NCI-H1417 (cell line): ENCODE measurements around the gene ALG3.
"Not testable (repeated sequence)": the region's sequence is repeated elsewhere in the genome, so short reads cannot be mapped to it uniquely, and the experiment has no call there.

ENCODE experiments used
- DNase-seq, 3 experiments: peaks; one replicate each; lab custom pipeline; 2025; lab: John Stamatoyannopoulos, UW

Gene ALG3

DNA sequence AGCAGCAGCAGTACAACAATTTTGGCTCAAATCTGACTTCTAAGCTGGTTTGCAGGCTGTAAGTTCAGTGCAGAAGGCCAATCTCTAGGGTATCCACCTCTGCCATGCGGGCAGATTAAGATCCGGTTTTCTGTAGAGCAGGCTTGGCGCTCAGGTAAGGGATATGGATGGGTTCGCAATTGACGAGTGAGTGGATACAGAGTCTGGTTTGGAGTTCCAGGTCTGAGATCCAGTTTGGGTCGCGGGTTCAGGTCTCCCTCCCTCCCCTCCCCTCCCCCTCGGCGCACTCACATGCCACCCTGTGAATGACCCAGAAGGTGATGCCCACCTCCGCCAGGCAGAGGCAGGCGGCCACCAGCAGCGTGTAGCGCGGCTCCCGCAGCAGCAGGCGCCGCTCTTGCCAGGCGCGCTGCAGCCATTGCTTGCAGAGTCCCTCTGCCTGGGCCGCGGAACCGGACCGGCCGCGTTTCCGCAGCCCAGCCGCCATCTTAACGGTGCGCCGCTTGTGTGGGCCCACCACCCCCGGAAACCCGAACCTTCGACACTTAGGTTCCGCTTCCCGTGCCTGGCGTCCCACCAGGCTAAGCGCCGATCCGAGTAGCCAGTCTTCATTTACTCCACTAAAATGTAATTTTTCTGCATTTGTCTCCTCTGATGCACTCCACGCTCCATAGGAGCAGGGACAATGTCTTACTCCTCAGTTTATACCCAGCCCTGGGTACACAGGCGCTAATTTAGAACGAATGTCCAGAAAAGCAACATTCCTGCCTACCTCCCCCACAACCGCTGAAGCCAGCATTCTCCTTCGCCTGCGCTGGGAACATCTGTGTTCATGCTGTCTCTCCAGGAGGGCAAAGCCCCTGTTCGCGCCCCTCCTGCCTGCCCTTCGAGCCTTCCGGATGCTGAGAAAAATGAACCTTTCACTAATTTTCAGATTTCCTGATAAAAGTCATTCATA, at the start of gene ALG3:
Gene ALG3, minus strand, starts transcription at position 509 of the 958 bp plus-strand sequence. Its CDS starts 22 bp downstream, at position 487.
- DNase-seq, result peak; percentile 91 to 94 (median 91)

DNA sequence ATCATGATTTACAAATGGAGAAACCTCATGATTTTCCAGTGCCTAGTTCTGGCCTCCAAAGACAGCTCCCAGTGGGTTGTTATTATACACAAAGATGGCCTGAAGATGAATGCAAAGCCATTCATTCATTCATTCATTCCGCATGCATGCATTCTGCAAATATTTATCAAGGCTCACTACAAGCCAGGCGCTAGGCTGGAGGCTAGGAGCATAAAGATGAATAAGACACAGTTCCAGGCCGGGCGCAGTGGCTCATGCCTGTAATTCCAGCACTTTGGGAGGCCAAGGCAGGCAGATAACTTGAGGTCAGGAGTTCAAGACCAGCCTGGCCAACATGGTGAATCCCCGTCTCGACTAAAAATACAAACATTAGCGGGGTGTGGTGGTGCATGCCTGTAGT, 47.9 kb upstream of the ALG3 start:
- DNase-seq, result no peak

DNA sequence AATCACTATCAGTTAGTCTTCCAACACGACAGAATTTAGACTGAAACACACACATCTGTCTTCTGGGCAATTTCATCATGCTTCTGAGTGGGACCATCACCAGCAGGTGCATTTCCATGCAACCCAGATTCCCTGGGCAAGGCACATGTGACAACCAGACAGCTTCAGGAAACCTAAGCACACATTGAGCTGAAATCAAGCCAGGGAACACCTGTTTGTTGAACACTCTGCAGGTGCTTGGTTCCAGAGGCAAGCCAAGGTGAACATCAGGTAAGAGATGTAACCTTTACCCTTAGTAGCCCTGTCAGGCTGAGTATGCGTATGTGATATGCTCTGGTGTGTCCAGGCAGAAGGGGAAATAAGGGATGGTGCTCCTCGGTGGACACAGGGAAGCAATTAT, 47.0 kb upstream of the ALG3 start:
- DNase-seq, result peak in 1 of 3 experiments; percentile 22

DNA sequence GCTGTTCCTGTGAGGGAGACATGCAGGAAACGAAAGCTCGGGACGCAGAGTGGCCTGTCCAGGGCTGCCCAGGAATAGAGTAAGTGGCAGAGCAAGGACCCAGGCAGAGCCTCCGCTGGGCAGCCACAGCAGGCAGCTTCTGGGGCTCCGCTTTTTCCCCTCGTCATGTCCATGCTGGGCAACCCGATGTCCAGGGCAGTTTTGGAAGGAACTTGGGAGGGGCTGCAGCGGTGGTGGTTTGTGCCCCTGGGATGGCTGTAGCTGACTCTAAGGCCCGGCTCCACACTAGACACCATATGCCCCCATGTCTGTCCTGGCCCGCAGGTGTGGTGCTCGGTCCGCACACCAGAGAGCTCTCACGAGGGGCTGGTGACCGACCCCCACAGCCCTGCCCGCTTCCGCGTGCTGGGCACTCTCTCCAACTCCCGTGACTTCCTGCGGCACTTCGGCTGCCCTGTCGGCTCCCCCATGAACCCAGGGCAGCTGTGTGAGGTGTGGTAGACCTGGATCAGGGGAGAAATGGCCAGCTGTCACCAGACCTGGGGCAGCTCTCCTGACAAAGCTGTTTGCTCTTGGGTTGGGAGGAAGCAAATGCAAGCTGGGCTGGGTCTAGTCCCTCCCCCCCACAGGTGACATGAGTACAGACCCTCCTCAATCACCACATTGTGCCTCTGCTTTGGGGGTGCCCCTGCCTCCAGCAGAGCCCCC, 43.1 kb upstream of the ALG3 start:
- DNase-seq, result no peak

DNA sequence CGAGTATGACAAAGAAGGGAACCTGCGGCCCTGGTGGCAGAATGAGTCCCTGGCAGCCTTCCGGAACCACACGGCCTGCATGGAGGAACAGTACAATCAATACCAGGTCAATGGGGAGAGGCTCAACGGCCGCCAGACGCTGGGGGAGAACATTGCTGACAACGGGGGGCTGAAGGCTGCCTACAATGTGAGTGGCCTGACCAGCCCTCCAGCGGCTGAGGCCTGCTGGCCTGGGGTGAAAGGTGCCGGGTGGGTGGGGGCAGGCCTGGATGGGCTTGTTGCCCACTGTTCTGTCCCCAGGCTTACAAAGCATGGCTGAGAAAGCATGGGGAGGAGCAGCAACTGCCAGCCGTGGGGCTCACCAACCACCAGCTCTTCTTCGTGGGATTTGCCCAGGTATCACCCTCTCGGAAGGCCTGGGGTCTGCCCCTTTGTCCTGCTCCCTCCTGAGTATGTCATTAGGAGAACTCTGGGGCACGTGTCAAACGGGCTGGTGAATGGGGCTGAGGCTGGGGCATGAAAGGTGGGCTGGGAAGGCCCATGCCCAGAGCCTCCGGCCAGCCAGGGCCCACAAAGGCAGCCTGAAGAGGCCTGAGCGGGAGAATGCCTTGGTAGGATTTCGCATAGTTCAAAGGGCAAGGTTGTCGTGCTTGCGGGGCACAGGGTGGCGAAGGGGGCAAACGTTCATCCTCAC, 42.4 kb upstream of the ALG3 start:
- DNase-seq, result no peak

DNA sequence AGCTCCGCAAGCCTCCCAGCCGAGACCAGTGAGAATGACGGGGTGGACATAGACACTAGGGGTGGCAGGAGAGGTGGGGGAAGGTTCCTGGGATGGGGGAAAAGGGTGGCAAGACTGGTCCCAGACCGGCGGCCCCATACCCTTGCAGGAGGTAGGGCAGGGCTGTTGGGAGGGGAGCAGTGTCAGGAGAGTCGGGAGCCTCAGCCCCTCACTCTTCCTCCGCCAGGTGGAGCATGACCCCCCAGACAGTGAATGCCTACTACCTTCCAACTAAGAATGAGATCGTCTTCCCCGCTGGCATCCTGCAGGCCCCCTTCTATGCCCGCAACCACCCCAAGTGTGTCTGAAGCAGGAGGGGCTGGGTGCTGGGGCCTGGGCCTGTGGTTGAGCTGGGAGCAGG, 41.6 kb upstream of the ALG3 start:
- DNase-seq, result no peak

DNA sequence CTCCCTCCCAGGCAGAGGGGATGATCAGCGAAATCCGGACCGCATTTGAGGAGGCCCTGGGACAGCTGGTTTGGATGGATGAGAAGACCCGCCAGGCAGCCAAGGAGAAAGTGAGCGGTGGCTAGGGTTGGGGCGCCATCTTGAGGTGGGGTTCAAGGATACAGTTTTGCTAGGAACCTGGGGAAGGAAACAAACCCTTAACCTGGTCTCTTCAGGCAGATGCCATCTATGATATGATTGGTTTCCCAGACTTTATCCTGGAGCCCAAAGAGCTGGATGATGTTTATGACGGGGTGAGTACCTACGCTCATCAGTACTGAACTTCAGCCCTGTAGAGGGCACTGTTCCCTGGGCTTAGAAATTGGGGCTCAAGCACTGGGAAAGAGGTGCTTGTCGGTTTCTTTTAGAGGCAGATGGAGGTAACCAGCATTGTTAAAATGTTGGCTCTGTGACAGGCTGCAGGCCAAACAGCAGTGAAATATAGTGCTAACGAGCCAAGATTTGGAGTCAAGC, 40.7 kb upstream of the ALG3 start:
- peak; percentile 57 to 80 (median 61) for DNase-seq

DNA sequence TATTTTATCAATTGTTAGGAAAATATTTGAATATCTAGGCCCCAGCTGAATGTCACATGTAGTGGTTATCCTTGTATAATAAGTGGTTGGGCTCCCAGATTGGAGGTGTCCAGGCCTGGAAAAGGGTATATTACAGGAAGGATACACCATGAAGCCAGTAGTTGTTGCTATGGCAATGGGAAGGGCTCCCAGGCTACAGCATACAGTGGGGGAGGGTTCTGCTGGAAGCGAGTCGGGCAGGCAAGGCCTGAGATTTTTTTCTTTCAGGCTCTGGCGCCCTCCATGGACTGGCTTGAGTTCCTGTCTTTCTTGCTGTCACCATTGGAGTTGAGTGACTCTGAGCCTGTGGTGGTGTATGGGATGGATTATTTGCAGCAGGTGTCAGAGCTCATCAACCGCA, 35.9 kb upstream of the ALG3 start:
- peak; percentile 53 to 95 (median 86) for DNase-seq

DNA sequence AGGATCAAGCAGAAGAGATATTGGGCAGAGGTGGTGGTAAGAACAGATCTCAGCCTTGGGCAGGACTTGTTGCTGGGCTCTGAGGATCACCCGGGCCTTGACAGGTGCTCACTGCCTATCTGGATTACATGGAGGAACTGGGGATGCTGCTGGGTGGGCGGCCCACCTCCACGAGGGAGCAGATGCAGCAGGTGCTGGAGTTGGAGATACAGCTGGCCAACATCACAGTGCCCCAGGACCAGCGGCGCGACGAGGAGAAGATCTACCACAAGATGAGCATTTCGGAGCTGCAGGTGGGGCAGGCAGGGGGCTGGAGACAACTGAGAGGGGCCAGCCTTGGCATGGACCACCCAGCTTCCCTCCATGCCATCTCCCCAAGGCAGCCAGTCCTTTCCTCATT, 34.9 kb upstream of the ALG3 start:
- no peak for DNase-seq

DNA sequence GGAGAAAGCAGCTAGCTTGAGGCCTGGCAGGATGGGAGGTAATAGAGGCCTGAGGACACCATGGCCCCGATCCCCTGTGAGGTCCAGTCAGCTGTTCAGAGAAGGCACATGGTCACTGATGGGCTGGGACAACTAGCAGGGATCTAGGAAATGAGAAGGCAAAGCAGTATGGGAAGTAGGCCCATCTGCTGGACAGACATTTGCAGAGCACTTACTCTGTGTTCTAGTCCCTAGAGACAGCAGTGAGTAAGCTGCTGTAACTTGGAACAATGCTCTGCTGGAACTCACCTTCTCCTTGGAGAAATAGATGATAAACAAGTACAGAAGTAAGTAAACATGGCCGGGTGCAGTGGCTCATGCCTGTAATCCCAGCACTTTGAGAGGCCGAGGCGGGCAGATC, 34.2 kb upstream of the ALG3 start:
- no peak for DNase-seq

DNA sequence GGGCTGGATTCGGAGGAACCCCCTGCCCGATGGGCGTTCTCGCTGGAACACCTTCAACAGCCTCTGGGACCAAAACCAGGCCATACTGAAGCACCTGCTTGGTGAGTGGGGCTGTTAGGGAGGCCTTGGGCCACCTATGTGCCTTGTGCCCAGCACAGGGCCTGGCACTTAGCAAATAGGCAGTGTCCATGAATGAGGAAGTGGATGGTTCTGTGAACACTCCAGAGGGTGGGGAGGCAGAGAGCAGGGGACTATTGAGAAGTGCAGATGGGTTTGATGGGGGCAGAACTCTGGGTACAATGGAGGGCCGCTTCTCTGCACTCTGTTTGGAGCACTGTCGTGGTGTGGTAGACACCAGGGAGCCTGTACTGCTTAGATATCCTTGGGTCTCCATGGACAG, 28.6 kb upstream of the ALG3 start:
- no peak for DNase-seq

DNA sequence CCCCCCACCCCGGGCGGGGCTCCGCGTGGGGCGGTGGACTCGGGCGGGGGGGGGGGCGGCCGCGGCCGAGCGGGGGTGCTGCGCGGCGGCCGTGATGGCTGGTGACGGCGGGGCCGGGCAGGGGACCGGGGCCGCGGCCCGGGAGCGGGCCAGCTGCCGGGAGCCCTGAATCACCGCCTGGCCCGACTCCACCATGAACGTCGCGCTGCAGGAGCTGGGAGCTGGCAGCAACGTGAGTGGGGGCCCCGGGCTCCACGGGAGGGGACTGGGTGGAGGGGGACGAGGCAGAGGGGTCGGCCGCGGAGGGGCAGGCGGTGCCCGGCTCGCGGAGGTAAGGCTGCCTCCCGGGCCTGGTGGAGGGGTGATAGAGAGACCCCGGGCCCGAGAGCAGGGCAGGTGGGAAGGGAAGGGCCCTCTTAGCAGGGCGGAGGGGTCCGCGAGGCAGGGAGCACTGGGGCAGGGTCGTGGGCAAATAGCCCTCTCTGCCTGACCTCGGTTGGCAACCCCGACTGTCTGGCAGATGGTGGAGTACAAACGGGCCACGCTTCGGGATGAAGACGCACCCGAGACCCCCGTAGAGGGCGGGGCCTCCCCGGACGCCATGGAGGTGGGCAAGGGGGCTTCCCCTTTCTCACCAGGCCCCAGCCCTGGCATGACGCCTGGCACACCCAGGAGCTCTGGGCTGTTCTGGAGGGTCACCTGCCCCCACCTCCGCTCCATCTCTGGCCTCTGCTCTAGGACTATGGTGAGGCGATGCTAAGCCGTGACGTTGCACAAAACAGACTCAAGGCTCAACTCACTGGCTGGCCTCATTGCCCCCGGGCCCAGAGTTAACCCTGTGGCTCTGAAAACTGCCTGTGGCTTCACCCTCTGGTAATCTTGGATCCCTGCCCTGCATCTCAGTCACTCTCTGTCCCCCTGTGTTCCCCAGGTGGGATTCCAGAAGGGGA, 27.5 kb upstream of the ALG3 start, which contains the start of gene ECE2:
Gene ECE2, plus strand, starts transcription at position 62 of the 950 bp plus-strand sequence. Its CDS starts 132 bp downstream, at position 194.
- DNase-seq, result peak in 1 of 3 experiments; percentile 50

DNA sequence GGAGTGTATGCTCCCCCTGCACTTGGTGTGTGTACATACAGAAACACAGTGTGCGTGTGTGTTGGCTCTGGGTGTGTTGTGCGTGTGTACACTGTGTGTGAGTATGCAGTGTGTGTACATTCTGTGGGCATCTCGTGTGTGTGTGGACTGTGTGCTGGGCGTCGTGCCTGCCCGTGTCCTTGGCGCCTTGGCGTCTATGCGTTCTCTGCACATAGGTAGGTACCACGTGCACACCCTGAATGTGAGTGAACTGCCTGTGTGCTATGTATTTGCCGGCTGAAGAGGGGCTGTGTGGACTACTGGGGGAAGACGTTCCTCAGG, 26.6 kb upstream of the ALG3 start:
- DNase-seq, result peak in 1 of 3 experiments; percentile 50

DNA sequence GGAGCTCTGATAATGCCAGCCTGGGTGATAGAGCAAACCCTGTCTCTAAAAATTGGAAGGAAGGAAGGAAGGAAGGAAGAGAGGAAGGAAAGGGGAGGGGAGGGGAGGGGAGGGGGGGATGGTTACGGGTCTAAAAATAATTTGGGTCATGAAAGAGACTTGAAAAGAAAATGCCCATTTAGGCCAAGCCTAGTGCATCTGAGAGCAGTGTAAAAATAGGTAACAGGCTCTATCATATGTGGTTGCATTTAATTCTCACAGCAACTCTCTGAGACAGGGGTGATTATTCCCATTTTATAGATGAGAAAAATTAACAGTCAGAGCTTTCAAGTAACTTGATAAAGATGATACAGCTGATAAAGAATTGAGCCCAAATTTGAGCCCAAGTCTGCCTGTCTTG, 23.5 kb upstream of the ALG3 start:
- DNase-seq, result no peak

DNA sequence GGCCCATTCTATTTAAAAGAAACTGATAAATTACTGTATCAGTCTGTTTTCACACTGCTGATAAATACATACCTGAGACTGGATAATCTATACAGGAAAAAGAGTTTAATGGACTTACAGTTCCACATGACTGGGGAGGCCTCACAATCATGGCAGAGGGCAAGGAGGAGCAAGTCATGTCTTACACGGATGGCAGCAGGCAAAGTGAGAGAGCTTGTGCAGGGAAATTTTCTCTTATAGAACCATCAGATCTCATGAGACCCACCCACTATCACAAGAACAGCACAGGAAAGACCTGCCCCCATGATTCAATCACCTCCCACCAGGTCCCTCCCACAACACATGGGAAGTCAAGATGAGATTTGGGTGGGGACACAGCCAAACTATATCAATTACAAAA, 18.5 kb upstream of the ALG3 start:
- not testable (repeated sequence) for DNase-seq

DNA sequence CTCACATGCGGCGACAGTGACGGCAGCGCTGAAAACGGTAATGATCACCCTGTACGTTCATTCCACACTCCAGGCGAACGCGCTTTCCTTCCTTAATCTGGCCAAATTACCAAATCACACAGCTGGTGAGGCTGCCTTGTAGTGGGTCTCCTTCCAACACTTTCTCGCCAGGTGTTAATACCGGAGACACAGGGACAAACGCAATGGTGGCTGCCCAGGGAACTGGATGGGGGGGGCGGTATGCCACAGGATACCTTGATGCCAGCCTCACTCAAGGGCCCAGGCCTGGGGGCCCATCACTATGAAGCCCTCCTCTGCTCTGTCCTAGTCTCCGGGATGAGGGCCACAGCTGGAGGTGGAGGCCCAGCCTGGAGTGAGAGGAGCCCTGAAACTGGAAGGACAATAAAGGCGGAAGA, 14.0 kb upstream of the ALG3 start:
- peak in 1 of 3 experiments; percentile 51 for DNase-seq

DNA sequence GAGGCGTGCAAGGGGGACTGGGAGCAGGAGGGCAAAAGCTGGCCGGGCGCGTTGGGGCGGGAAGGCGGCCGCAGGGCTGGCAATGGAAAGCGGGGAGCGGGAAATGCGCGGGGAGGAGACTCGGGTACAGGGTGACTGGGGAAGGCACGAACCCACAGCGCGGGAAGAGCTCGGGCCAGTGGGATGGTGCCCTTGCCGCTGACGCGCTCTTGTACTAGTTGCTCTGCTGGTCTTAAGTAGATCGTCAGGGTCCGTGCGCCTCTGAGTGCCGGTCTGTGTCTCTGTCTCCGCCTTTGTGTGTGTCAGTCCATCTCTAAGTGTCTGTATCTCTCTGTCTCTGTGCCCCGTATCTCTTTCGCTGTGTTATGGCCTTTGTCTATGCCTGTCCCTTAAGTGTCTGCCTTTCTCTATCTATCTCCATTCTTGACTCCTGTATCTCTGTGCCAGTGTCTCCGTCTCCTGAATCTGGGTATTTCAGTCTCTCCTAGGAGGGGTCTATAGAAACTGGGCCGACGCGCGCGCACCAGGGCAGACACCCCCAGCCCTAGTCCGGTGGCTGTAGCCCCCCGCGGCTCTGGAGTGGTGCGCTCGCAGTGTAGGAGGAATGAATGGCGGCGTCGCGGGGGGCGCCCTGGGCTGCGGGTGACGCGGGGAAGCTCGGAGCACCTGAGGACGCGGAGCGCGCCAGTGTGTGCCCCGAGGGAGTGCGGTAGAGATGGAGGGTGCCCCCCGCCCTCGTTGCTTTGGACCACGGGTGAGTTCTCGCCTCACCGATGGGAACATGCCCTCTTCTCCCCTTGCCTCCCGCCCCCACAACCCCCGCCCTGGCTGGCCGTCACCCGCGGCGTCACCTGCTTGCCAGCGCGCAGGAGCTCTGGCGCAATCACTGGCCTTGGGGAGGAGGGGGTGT, 13.3 kb upstream of the ALG3 start:
- peak; percentile 74 to 95 (median 92) for DNase-seq

DNA sequence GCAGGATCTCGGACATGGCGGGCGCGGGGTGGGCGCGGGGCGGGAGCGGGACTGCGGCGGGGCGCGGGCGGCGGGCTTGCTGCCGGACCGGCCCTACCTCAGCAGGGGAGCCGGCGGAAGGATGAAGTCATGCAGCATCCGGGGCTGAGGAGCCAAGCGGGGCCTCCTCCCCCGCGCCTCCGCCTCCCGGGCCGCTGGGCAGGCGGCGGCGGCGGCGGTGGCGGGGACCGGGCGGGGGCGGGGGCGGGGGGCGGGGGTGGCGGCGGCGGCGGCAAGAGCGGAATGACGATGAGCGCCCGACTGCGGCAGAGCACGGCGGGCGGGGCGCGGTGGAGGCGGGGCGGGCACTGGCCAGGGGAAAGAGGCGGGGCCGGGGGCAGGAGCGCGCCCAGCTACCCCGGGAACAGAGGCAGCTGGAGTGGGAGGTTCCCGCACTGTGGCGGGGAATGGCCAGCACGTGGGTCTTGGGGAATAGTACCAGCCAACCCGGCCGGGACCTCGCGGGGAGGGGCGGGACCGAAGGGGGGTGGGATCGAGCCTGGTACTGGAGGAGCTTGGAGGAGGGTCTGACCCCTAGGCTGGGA, 12.6 kb upstream of the ALG3 start, which contains the start of gene CAMK2N2:
Gene CAMK2N2, minus strand, starts transcription at position 284 of the 584 bp plus-strand sequence. Its CDS starts 268 bp downstream, at position 16.
- DNase-seq, result peak; percentile 92 to 98 (median 97)

DNA sequence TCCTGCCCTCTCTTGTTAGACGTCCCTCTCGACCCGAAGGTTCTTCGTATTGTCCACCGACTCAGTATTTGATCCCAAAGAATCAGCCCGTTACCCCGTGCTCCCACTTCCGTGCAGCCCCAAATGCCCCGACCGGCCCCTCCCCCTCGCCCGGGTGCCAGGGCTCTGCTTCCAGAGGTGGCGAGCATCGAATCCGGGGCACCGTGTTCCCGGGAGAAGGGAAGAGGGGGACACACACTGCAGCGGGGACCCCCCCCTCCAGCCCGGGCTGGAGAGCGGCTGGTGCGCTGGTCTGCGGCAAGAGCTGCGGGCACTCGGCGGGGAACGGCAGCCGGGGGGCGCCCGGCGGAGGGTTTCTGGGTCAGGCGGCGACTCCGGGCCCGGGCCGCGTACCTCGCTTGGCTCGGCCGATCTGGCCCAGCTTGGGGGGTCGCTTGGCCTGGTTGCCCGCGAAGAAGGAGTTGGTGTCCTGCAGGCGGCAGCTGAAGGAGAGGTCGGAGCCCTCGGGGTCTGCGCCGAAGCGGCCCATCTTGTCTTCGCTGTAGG, 12.0 kb upstream of the ALG3 start:
- DNase-seq, result peak; percentile 8 to 83 (median 80)
